ENCODE measurements around the gene DENND4B.

The DENND4B gene

DNA sequence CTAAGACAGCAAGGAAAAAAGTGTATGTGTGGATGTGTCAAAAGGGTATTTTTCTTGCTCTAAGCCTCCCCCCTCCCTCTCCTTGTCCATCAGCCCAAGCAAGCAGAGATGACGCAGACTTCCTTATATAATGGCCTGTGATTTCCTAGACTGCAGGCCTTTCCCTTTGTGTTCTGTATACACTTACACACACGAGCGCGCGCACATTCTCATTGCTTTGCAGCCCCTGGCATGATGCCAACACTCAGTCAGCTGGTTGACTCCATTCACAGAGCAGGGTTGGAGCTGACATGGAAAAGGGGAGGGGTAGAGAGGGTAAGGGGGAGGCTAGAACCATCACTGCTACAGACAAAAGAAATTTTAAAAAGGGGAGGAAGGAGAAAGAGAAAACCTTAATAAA is 65.6 kb downstream of the DENND4B start:
- DNase-seq: no peak

- DNase-seq: no peak
These were observed 66.5 kb downstream of the DENND4B start for GRCh38 chr1:153880024-153880423.

Measured in SIG-M5 (cell line).